K562 (cell line): Measurements from ENCODE around the gene NET1. TPM values are rescaled to one million over a fixed set of nuclear protein-coding genes. Genes with fewer than 3 reads are reported as not detected.

ENCODE experiments used
- AFF1 ChIP-seq, 2 experiments: fragments of 450-650 bp; IDR thresholded peaks; 2 replicates each; pipeline ENCODE4 v1.6.1; 2018; ENCODE audit warnings: mild to moderate bottlenecking in 2 of 2, low read depth in 1 of 2; ENCODE audit not compliant: partially characterized antibody in 2 of 2
- ASH1L ChIP-seq: fragments of 450-650 bp; IDR thresholded peaks from 2 replicates; pipeline ENCODE4 v1.6.1; 2018; ENCODE audit warnings: borderline replicate concordance, mild to moderate bottlenecking, low read depth; ENCODE audit not compliant: partially characterized antibody
- BCL6 ChIP-seq: fragments of 250-450 bp; sonication (Bioruptor Pico); IDR thresholded peaks from 2 replicates; pipeline ENCODE4 v1.4.0; 2020
- CBFB ChIP-seq: sonication (generic); formaldehyde crosslinking; IDR thresholded peaks from 2 replicates; pipeline ENCODE4 v1.4.0; 2020; ENCODE audit warnings: mild to moderate bottlenecking, missing genetic modification reagents
- CREB3 ChIP-seq: fragments of 450-650 bp; conservative IDR thresholded peaks from 2 replicates; pipeline ENCODE4 v1.6.1; 2016; ENCODE audit warnings: missing genetic modification characterization, low read depth, mild to moderate bottlenecking, missing compliant biosample characterization, moderate library complexity
- DACH1 ChIP-seq: fragments of 450-650 bp; IDR thresholded peaks from 2 replicates; pipeline ENCODE4 v1.6.1; 2018; ENCODE audit not compliant: partially characterized antibody
- ELF4 ChIP-seq: fragments of 450-650 bp; formaldehyde crosslinking; IDR thresholded peaks from 2 replicates; pipeline ENCODE4 v1.4.0; 2022; ENCODE audit warnings: missing genetic modification characterization
- HES1 ChIP-seq: fragments of 450-650 bp; IDR thresholded peaks from 2 replicates; pipeline ENCODE4 v1.6.1; 2016; ENCODE audit warnings: low read depth, mild to moderate bottlenecking, moderate library complexity
- IFI16 ChIP-seq: fragments of 250-450 bp; sonication (Bioruptor Pico); IDR thresholded peaks from 2 replicates; pipeline ENCODE4 v2.1.2; 2022; ENCODE audit warnings: mild to moderate bottlenecking, inconsistent platforms
- MAX ChIP-seq: sonication (generic); formaldehyde crosslinking; IDR thresholded peaks from 2 replicates; pipeline ENCODE4 v1.9.0; 2022; ENCODE audit warnings: mild to moderate bottlenecking, missing genetic modification reagents
- SMAD1 ChIP-seq: fragments of 150-350 bp; IDR thresholded peaks from 2 replicates; pipeline ENCODE4 v1.6.1; 2014; ENCODE audit warnings: low read length, low read depth; ENCODE audit not compliant: partially characterized antibody
- XRCC4 ChIP-seq: IDR thresholded peaks from one replicate; pipeline ENCODE4 v1.6.1; 2011; ENCODE audit not compliant: insufficient read depth, insufficient read length; ENCODE audit errors: extremely low read depth
- ZFP91 ChIP-seq: sonication (generic); formaldehyde crosslinking; IDR thresholded peaks from 2 replicates; pipeline ENCODE4 v1.8.0; 2022; ENCODE audit warnings: mild to moderate bottlenecking, missing genetic modification reagents
- ZMIZ1 ChIP-seq, 2 experiments: fragments of 150-350 bp in 1 of 2; IDR thresholded peaks; 2 replicates each; pipeline ENCODE4 v1.6.1; 2012 to 2016; ENCODE audit warnings: low read depth in 2 of 2, low read length in 2 of 2, mild to moderate bottlenecking in 1 of 2, moderate library complexity in 1 of 2
- ZNF12 ChIP-seq: sonication (generic); formaldehyde crosslinking; IDR thresholded peaks from 2 replicates; pipeline ENCODE4 v1.4.0; 2020; ENCODE audit warnings: mild to moderate bottlenecking, missing genetic modification reagents
- polyA plus RNA-seq, 8 experiments: library from polyadenylated mRNA; depleted of rRNA in 4 of 8; stranded (reverse) in 5 of 8; unstranded in 3 of 8; fragments of >200 nt; fragmentation: Nextera tagmentation in 2 of 8; fragmentation: Illumina TruSeq in 1 of 8; extraction: Ambion mirVana in 2 of 8; extraction: Trizol in 1 of 8; gene quantifications; 2 replicates each; pipeline versions ENCODE4 v1.2.1 to v1.2.3, GENCODE V29; 2011 to 2014; ENCODE audit warnings: inconsistent platforms in 1 of 8, missing spikeins in 1 of 8
- total RNA-seq, 7 experiments: library from RNA; depleted of rRNA in 6 of 7; stranded (reverse); fragments of >200 nt in 6 of 7; fragmentation: Illumina TruSeq in 2 of 7; extraction: Trizol in 2 of 7; gene quantifications; 2 replicates each; pipeline versions ENCODE4 v1.2.1 to v1.2.3, GENCODE V29; 2011 to 2021; ENCODE audit warnings: low replicate concordance in 1 of 7

Gene NET1
- total and polyA plus RNA-seq, 9 of the 15 experiments (the other 6 are each of a cell fraction or from before 2014, with no cell fraction given), result 47.4 to 258 (median 106) TPM

- TF ChIP-seq CREB3 (no peak), SMAD1 (peak; percentile 60), ZMIZ1 (IDR thresholded peaks at IDR 0.05; ENCODE audit: low read depth in 2 of 2, low read length in 2 of 2) (peak in 1 of 2 experiments; percentile 76; a peak in 2 of 4 replicates), IFI16 (CRISPR knock-in tag) (no peak), AFF1 (IDR thresholded peaks at IDR 0.05; ENCODE audit: low read depth in 1 of 2, partially characterized antibody in 2 of 2) (peak; percentile 76 to 79), DACH1 (no peak), ZFP91 (CRISPR knock-in tag) (no peak), ASH1L (no peak), ELF4 (peak; percentile 66; the same call in 1 of the 2 replicates), XRCC4 (no peak), ZNF12 (no peak), CBFB (peak; percentile 69; the same call in 1 of the 2 replicates), BCL6 (CRISPR knock-in tag) (no peak), MAX (no peak), HES1 (peak; percentile 31; the same call in 1 of the 2 replicates)
Measured at GRCh38 chr10:5479481-5480161, 67.3 kb downstream of the NET1 start (continued).
